MM.1S (cell line): Measurements from ENCODE around the gene SVEP1.

Source experiments
- DNase-seq: peaks from one replicate; pipeline ENCODE4 v3.0.0-alpha.2; 2015
- H2AFZ ChIP-seq: fragments of 300-600 bp; sonication (generic); 2 replicates; pipeline ENCODE4 v1.6.0; 2016; ENCODE audit warnings: antibody characterized with exemption, low read length
- H3F3A ChIP-seq: fragments of 300-600 bp; sonication (generic); 2 replicates; pipeline ENCODE4 v1.6.1; 2016; ENCODE audit warnings: mild to moderate bottlenecking, antibody characterized with exemption, low read length, moderate library complexity, mixed read lengths; ENCODE audit not compliant: insufficient read depth
- H3K27ac ChIP-seq: fragments of 300-600 bp; sonication (generic); 2 replicates; pipeline ENCODE4 v1.5.1; 2016; ENCODE audit warnings: mild to moderate bottlenecking, low read length
- H3K27me3 ChIP-seq: fragments of 300-600 bp; sonication (generic); replicated peaks from 2 replicates; pipeline ENCODE4 v1.6.0; 2016; ENCODE audit warnings: low read length; ENCODE audit not compliant: insufficient read depth
- H3K36me3 ChIP-seq: fragments of 300-600 bp; sonication (generic); replicated peaks from 2 replicates; pipeline ENCODE4 v1.6.1; 2016; ENCODE audit warnings: mild to moderate bottlenecking, low read length, mixed read lengths; ENCODE audit not compliant: insufficient read depth
- H3K4me1 ChIP-seq: fragments of 300-600 bp; sonication (generic); 2 replicates; pipeline ENCODE4 v1.6.1; 2016; ENCODE audit warnings: low read length, mixed read lengths
- H3K4me2 ChIP-seq: fragments of 300-600 bp; sonication (generic); 2 replicates; pipeline ENCODE4 v1.6.0; 2016; ENCODE audit warnings: low read depth, low read length
- H3K4me3 ChIP-seq: fragments of 300-600 bp; sonication (generic); 2 replicates; pipeline ENCODE4 v1.5.1; 2016; ENCODE audit warnings: low read length, mixed read lengths
- H3K79me2 ChIP-seq: fragments of 300-600 bp; sonication (generic); 2 replicates; pipeline ENCODE4 v1.6.1; 2016; ENCODE audit warnings: mixed run types, low read length, mixed read lengths
- H3K9ac ChIP-seq: fragments of 300-600 bp; sonication (generic); 2 replicates; pipeline ENCODE4 v1.6.1; 2016; ENCODE audit warnings: low read length, mixed read lengths
- H3K9me2 ChIP-seq: fragments of 300-600 bp; sonication (generic); replicated peaks from 2 replicates; pipeline ENCODE4 v1.6.1; 2016; ENCODE audit warnings: mild to moderate bottlenecking, low read length, mixed read lengths; ENCODE audit not compliant: insufficient read depth
- H3K9me3 ChIP-seq: fragments of 300-600 bp; sonication (generic); replicated peaks from 2 replicates; pipeline ENCODE4 v1.6.1; 2016; ENCODE audit warnings: mild to moderate bottlenecking, low read length, mixed read lengths; ENCODE audit not compliant: insufficient read depth
- H4K20me1 ChIP-seq: fragments of 300-600 bp; sonication (generic); 2 replicates; pipeline ENCODE4 v1.6.1; 2016; ENCODE audit warnings: mild to moderate bottlenecking, low read length, moderate library complexity, mixed read lengths; ENCODE audit not compliant: insufficient read depth
- CTCF ChIP-seq: fragments of 300-600 bp; sonication (generic); IDR thresholded peaks from 2 replicates; pipeline ENCODE4 v1.5.1; 2016; ENCODE audit warnings: antibody characterized with exemption, low read length, mixed read lengths
- EZH2 ChIP-seq: fragments of 300-600 bp; sonication (generic); optimal IDR thresholded peaks from 2 replicates; pipeline ENCODE3; 2017; ENCODE audit warnings: low read depth, mild to moderate bottlenecking, antibody characterized with exemption, low read length, mixed read lengths
- EZH2phosphoT487 ChIP-seq: fragments of 300-600 bp; sonication (generic); IDR thresholded peaks from 2 replicates; pipeline ENCODE4 v1.6.1; 2018; ENCODE audit warnings: antibody characterized with exemption, low read length

SVEP1 gene

GRCh38 chr9:110579034-110579861, at the start of gene SVEP1:
Gene SVEP1 (minus strand): TSS chr9:110579741. CDS start chr9:110579543, 198 bp downstream.
- Histone ChIP-seq H3F3A (no peaks in the 10 kb centered on the region), H3K9me3 (no peaks in the 10 kb centered on the region), H3K4me3 (peak within 1 kb of the TSS; percentile 39; the same call in 1 of the 2 replicates), H3K9ac (no peak within 1 kb of the TSS), H3K9me2 (no peaks in the 10 kb centered on the region), H2AFZ (peak within 1 kb of the TSS; percentile 42; the same call in 1 of the 2 replicates), H3K27ac (no peak within 1 kb of the TSS), H4K20me1 (no peaks in the 10 kb centered on the region), H3K27me3 (no peaks in the 10 kb centered on the region), H3K79me2 (no peaks in the 10 kb centered on the region), H3K4me2 (peak within 1 kb of the TSS; percentile 72; the same call in 1 of the 2 replicates), H3K4me1 (no peaks in the 10 kb centered on the region), H3K36me3 (no peaks in the 10 kb centered on the region)
- TF ChIP-seq EZH2phosphoT487, result no peak
- no peak for TF ChIP-seq CTCF
- no peak for TF ChIP-seq EZH2
- no peak for DNase-seq

- TF ChIP-seq CTCF, result no peak
- no peak for TF ChIP-seq EZH2
- no peak for TF ChIP-seq EZH2phosphoT487
- H3K4me3 ChIP-seq, result no peak overlapping the region
- no peak overlapping the region for H2AFZ ChIP-seq
Measured at GRCh38 chr9:110626101-110626829, 46.7 kb upstream of the SVEP1 start.

GRCh38 chr9:110623462-110624025, 44.0 kb upstream of the SVEP1 start:
- H4K20me1 ChIP-seq, result no peaks in the 10 kb centered on the region
- no peak overlapping the region for H3K9ac ChIP-seq
- H3K27me3 ChIP-seq, result no peaks in the 10 kb centered on the region
- no peak overlapping the region for H3K4me2 ChIP-seq
- H3F3A ChIP-seq, result no peaks in the 10 kb centered on the region
- no peaks in the 10 kb centered on the region for H3K36me3 ChIP-seq
- H3K79me2 ChIP-seq, result no peaks in the 10 kb centered on the region
- H3K27ac ChIP-seq, result no peak overlapping the region
- H3K9me3 ChIP-seq, result no peaks in the 10 kb centered on the region
- no peaks in the 10 kb centered on the region for H3K4me1 ChIP-seq
- H3K4me3 ChIP-seq, result no peak overlapping the region
- TF ChIP-seq EZH2, result no peak
- peak; percentile 67 for TF ChIP-seq CTCF
- H3K9me2 ChIP-seq, result no peaks in the 10 kb centered on the region
- DNase-seq, result peak; percentile 66
- no peak overlapping the region for H2AFZ ChIP-seq

More at GRCh38 chr9:110626101-110626829, 46.7 kb upstream of the SVEP1 start:
- H3K9me3 ChIP-seq, result no peaks in the 10 kb centered on the region
- no peaks in the 10 kb centered on the region for H3F3A ChIP-seq
- no peak overlapping the region for H3K9ac ChIP-seq
- H3K9me2 ChIP-seq, result no peaks in the 10 kb centered on the region
- H4K20me1 ChIP-seq, result no peaks in the 10 kb centered on the region
- H3K36me3 ChIP-seq, result no peaks in the 10 kb centered on the region
- H3K79me2 ChIP-seq, result no peaks in the 10 kb centered on the region
- H3K27me3 ChIP-seq, result no peaks in the 10 kb centered on the region
- no peaks in the 10 kb centered on the region for H3K4me1 ChIP-seq
- no peak for DNase-seq
- H3K27ac ChIP-seq, result no peak overlapping the region
- H3K4me2 ChIP-seq, result no peak overlapping the region
